Stimulated activated CD4-positive, alpha-beta T cell treated with anti-CD3 and anti-CD28 coated beads, Interleukin-1b, Interleukin-23, amount 100 ng/mL, for 24 hours (primary cell): ENCODE measurements around the gene EXOSC7.
"Not testable (repeated sequence)": the region's sequence is repeated elsewhere in the genome, so short reads cannot be mapped to it uniquely, and the experiment has no call there.

Experiments
- DNase-seq, 4 experiments: peaks; one replicate each; pipeline ENCODE4 v3.0.0-alpha.2; 2020; ENCODE audit warnings: low read depth in 4 of 4, low spot score in 1 of 4

EXOSC7 gene

GRCh38 chr3:45053805-45054195 lies 77.8 kb downstream of the EXOSC7 start:
- DNase-seq, result not testable (repeated sequence)

GRCh38 chr3:45054196-45054857 lies 78.3 kb downstream of the EXOSC7 start:
- DNase-seq, result no peak

DNA sequence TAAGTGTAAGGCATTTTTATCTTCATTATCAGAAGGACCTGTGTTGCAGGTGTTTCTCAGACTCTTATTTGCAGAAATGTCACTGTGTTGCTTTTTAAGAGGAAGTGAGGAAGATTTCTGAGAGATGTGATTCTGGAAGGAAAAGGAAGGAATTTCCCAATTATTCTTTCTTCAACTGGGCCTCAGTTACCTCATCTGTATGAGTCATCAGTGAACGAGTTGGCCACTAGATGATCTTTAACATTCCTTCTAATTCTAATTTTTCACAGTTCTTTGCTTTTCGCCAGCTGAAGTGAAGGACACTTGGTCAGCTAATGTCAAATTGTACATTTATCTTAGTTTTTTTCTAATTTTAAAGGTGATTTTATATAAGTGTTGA lies 79.0 kb downstream of the EXOSC7 start:
- no peak for DNase-seq

GRCh38 chr3:45055411-45056143 lies 79.5 kb downstream of the EXOSC7 start:
- no peak for DNase-seq

DNA sequence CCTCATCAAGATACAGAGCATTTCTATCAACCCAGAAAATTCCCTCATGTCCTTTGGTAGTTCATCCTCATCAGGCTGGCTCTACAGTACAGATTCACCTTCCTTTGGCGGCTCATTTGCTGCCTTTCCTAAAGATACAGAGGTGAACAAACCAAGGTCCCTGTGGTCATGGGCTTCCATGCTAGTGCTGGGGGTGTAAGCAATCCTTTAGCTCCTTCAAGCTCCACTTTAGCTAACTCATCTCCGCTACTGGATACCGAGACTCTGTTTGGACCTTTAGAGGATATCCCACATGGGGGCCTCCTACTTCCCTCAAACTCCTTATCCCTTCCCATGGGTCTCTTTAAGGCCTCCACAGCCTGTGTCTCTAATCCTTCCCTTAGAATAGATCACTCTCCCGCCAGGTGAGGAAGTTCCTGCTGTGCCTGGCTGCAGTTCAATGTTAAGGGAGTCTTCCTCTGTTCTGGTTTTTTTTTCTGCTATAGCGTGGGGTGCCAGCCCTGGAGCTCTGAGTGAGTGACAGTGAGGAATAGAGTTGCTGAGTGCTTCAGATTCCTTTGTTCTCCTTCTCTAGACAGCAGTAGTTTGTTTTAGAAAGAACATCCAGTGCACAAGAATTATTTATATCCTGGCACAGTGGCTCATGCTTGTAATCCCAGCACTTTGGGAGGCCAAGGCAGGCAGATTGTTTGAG lies 80.7 kb downstream of the EXOSC7 start:
- DNase-seq, result no peak

GRCh38 chr3:45057557-45057956 lies 81.5 kb downstream of the EXOSC7 start:
- DNase-seq, result no peak

- DNase-seq, result no peak
Observed at GRCh38 chr3:45059132-45059531, 83.1 kb downstream of the EXOSC7 start.

DNA sequence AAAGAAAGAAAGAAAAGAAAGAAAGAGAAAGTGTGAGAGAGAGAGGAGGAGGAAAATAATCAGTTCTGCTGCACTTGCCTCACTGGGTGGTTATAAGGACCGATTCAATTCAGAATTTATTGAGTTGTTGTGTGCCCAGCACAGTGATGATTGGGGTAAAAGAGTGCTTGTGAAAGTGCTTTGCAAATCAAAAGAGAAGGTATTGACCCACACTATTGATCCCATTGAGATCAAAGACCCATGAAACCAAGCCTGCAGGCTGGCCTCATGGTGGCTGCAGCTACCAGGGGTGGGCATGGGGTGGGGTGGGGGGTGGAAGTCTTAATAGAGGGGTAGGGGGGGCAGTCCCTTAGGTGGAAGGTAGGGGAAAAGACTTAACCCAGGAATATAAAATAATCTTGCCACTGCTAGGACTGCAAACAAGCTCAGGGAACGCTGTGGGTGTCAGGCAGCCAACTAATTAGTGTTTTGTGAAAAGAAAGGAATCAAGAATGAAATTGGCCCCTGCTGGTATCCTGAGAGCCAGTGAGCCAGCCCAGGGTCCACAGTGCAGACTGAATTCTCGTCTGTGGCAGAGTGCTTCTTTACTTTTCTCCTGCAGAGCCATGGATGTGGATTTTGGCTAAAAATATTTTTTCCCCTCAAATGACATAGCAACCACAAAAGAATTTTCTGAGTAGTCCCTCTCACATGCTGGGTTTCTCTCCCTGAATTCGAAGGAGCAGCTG lies 84.3 kb downstream of the EXOSC7 start:
- no peak for DNase-seq
